HG02623 (cell line): Measurements from ENCODE around the gene ZNF341.
"Not testable (repeated sequence)": the region's sequence is repeated elsewhere in the genome, so short reads cannot be mapped to it uniquely, and the experiment has no call there.

Source experiments
- ATAC-seq: cut with Tn5 transposase; IDR thresholded peaks from one replicate; pipeline ENCODE4 v1.9.1; 2021; ENCODE audit warnings: moderate library complexity; ENCODE audit not compliant: unreplicated experiment

The ZNF341 gene

GRCh38 chr20:33731693-33732165 is at the start of gene ZNF341:
Gene ZNF341, plus strand, starts transcription at chr20:33731996. Its CDS starts 26 bp downstream, at chr20:33732022.
- peak; percentile 74 for ATAC-seq

- no peak for ATAC-seq
Measured at GRCh38 chr20:33684533-33685327, 47.1 kb upstream of the ZNF341 start.

GRCh38 chr20:33685328-33686099 is 46.3 kb upstream of the ZNF341 start:
- ATAC-seq = peak; percentile 31

GRCh38 chr20:33686100-33686983 is 45.5 kb upstream of the ZNF341 start, which contains the start of gene E2F1:
Gene E2F1, minus strand, starts transcription at chr20:33686385. Its CDS starts 121 bp downstream, at chr20:33686264.
- peak; percentile 83 for ATAC-seq

GRCh38 chr20:33686984-33687366 is 44.8 kb upstream of the ZNF341 start:
- no peak for ATAC-seq

- ATAC-seq = no peak
Measured at GRCh38 chr20:33687370-33687915, 44.4 kb upstream of the ZNF341 start.

GRCh38 chr20:33687993-33688937 is 43.5 kb upstream of the ZNF341 start:
- no peak for ATAC-seq

- ATAC-seq = no peak
Measured at GRCh38 chr20:33688938-33689424, 42.8 kb upstream of the ZNF341 start.

- ATAC-seq = no peak
Measured at GRCh38 chr20:33689493-33689892, 42.3 kb upstream of the ZNF341 start.

GRCh38 chr20:33689973-33690372 is 41.8 kb upstream of the ZNF341 start:
- no peak for ATAC-seq

- no peak for ATAC-seq
Measured at GRCh38 chr20:33693289-33693688, 38.5 kb upstream of the ZNF341 start.

- ATAC-seq = no peak
Measured at GRCh38 chr20:33693741-33694638, 37.8 kb upstream of the ZNF341 start.

GRCh38 chr20:33694639-33695012 is 37.2 kb upstream of the ZNF341 start:
- ATAC-seq = no peak

GRCh38 chr20:33696448-33696847 is 35.3 kb upstream of the ZNF341 start:
- no peak for ATAC-seq

GRCh38 chr20:33697129-33697528 is 34.7 kb upstream of the ZNF341 start:
- ATAC-seq = no peak

GRCh38 chr20:33698966-33699365 is 32.8 kb upstream of the ZNF341 start:
- not testable (repeated sequence) for ATAC-seq

- ATAC-seq = not testable (repeated sequence)
Measured at GRCh38 chr20:33700696-33701441, 30.9 kb upstream of the ZNF341 start.
